Neural cell (in vitro differentiated cells): ENCODE data around the gene CCR3. TPM values are rescaled to one million over a fixed set of nuclear protein-coding genes. Genes with fewer than 3 reads are reported as not detected.

Source experiments
- H2AFZ ChIP-seq: fragments of 200-600, 300-800 bp; sonication (generic), shearing (Covaris generic); 2 replicates; pipeline ENCODE4 v1.6.0; 2014; ENCODE audit warnings: low read depth, mild to moderate bottlenecking, antibody characterized with exemption, low read length, moderate library complexity
- H3F3A ChIP-seq: fragments of 200-600 bp; shearing (Covaris generic); 2 replicates; pipeline ENCODE4 v1.6.1; 2016; ENCODE audit warnings: mild to moderate bottlenecking, moderate library complexity, mixed read lengths, antibody characterized with exemption, low read length; ENCODE audit not compliant: insufficient read depth, poor library complexity, severe bottlenecking
- H3K27ac ChIP-seq: fragments of 200-600, 300-800 bp; sonication (generic), shearing (Covaris generic); 2 replicates; pipeline ENCODE4 v1.5.1; 2014; ENCODE audit warnings: mild to moderate bottlenecking, low read length, moderate library complexity
- H3K27me3 ChIP-seq: fragments of 300-800, 200-600 bp; sonication (generic), shearing (Covaris generic); 2 replicates; pipeline ENCODE4 v1.6.0; 2014; ENCODE audit warnings: mild to moderate bottlenecking, low read depth, low read length, moderate library complexity; ENCODE audit not compliant: insufficient read depth
- H3K36me3 ChIP-seq: fragments of 300-800, 200-600 bp; sonication (generic), shearing (Covaris generic); 2 replicates; pipeline ENCODE4 v1.5.1; 2014; ENCODE audit warnings: mild to moderate bottlenecking, antibody characterized with exemption, low read length, moderate library complexity; ENCODE audit not compliant: insufficient read depth
- H3K4me2 ChIP-seq: fragments of 300-800, 200-600 bp; sonication (generic), shearing (Covaris generic); 2 replicates; pipeline ENCODE4 v1.6.0; 2014; ENCODE audit warnings: mild to moderate bottlenecking, low read length
- H3K4me3 ChIP-seq: fragments of 300-800, 200-600 bp; sonication (generic), shearing (Covaris generic); 2 replicates; pipeline ENCODE4 v1.5.1; 2014; ENCODE audit warnings: mild to moderate bottlenecking, low read length, moderate library complexity
- H3K79me2 ChIP-seq: fragments of 200-600 bp; shearing (Covaris generic); replicated peaks from 2 replicates; pipeline ENCODE4 v1.6.0; 2014; ENCODE audit warnings: mild to moderate bottlenecking, low read length, moderate library complexity; ENCODE audit not compliant: insufficient read depth
- H3K9ac ChIP-seq: fragments of 300-800, 200-600 bp; sonication (generic), shearing (Covaris generic); 2 replicates; pipeline ENCODE4 v1.6.1; 2016; ENCODE audit warnings: mild to moderate bottlenecking, low read length, mixed read lengths
- H3K9me2 ChIP-seq: fragments of 200-600 bp; shearing (Covaris generic); 2 replicates; pipeline ENCODE4 v1.6.1; 2016; ENCODE audit warnings: mild to moderate bottlenecking, low read length, mixed read lengths; ENCODE audit not compliant: insufficient read depth
- H3K9me3 ChIP-seq: fragments of 200-600, 300-800 bp; sonication (generic), shearing (Covaris generic); 2 replicates; pipeline ENCODE4 v1.6.1; 2016; ENCODE audit warnings: mild to moderate bottlenecking, mixed run types, low read length, moderate library complexity, mixed read lengths
- H4K20me1 ChIP-seq: fragments of 200-600 bp; shearing (Covaris generic); 2 replicates; pipeline ENCODE4 v1.6.1; 2016; ENCODE audit warnings: mild to moderate bottlenecking, mixed run types; ENCODE audit not compliant: insufficient read depth
- EP300 ChIP-seq: fragments of 450-650 bp; conservative IDR thresholded peaks from 2 replicates; pipeline ENCODE4 v1.6.1; 2014; ENCODE audit warnings: antibody characterized with exemption, mild to moderate bottlenecking, moderate library complexity; ENCODE audit not compliant: poor library complexity, severe bottlenecking
- EZH2 ChIP-seq: fragments of 200-600, 300-800 bp; shearing (Covaris generic), sonication (generic); IDR thresholded peaks from 2 replicates; pipeline ENCODE4 v1.6.1; 2014; ENCODE audit warnings: antibody characterized with exemption, low read length, borderline replicate concordance, mild to moderate bottlenecking; ENCODE audit not compliant: insufficient read depth, poor library complexity, severe bottlenecking
- MXI1 ChIP-seq: fragments of 450-650 bp; conservative IDR thresholded peaks from 2 replicates; pipeline ENCODE4 v1.6.1; 2014; ENCODE audit warnings: antibody characterized with exemption, mild to moderate bottlenecking; ENCODE audit not compliant: poor library complexity, severe bottlenecking
- POLR2AphosphoS5 ChIP-seq: IDR thresholded peaks from 2 replicates; pipeline ENCODE4 v1.6.1; 2012
- RAD21 ChIP-seq: fragments of 450-650 bp; conservative IDR thresholded peaks from 2 replicates; pipeline ENCODE4 v1.6.1; 2014; ENCODE audit warnings: antibody characterized with exemption, mild to moderate bottlenecking, moderate library complexity
- SMC3 ChIP-seq: fragments of 450-650 bp; conservative IDR thresholded peaks from 2 replicates; pipeline ENCODE4 v1.6.1; 2014; ENCODE audit warnings: antibody characterized with exemption, mild to moderate bottlenecking, moderate library complexity; ENCODE audit not compliant: poor library complexity
- TAF1 ChIP-seq: IDR thresholded peaks from 2 replicates; pipeline ENCODE4 v1.6.1; 2012; ENCODE audit warnings: low read depth
- polyA plus RNA-seq: library from polyadenylated mRNA; depleted of rRNA; stranded (reverse); fragments of >200 nt; gene quantifications from 2 replicates; pipeline ENCODE4 v1.2.3, GENCODE V29; 2014
- TF ChIP-seq, protein P1 (sequence below): fragments of 450-650 bp; IDR thresholded peaks from 2 replicates; pipeline ENCODE4 v1.5.1; 2014; ENCODE audit warnings: antibody characterized with exemption, mild to moderate bottlenecking, moderate library complexity; ENCODE audit not compliant: poor library complexity, severe bottlenecking
- TF ChIP-seq, protein P2 (sequence below): IDR thresholded peaks from 2 replicates; pipeline ENCODE4 v1.6.1; 2012; ENCODE audit warnings: borderline replicate concordance

CCR3 gene
- polyA plus RNA-seq, 1 donor from 2014 or later, result not detected

DNA sequence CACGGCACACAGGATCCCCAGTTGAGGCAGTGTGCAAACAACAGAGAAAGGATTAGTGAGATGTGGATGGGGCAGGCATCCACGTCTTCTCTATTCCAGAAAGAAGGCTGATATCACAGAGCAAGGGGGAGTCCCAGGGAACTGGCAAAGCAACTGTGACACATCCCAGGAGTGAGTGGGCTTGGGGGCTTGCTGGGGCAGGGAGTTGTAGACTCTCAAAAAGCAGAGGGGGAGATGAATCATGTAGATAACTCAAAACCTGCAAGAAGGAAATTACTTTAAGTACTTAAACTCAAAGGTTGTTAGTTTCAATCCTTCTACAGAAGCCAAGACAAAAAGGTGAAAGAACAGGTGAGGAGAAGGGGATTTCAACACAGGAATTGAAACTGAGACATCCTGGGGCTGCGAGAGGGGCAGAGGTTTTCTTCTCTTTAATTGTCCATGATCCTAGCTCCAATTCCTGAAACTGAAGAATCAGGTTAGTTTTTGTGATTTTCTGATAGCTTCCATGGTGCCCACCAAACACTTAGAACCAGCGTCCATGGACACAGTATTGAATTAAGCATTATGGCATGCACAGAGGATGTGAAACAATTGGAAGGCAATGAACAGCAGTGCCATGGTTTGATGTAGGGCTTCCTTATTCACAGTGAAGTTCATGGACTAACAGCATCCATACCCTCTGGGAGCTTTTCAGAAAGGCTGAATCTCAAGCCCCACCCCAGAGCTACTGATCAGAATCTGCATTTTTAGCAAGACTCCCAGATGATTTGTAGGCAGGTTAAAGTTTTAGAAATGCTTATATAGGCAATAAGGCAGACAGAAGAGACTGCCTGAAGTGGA is 52.0 kb downstream of the CCR3 start:
- no peaks in the 10 kb centered on the region for H3K9me3 ChIP-seq
- no peak overlapping the region for H3K27ac ChIP-seq
- H3F3A ChIP-seq, result no peaks in the 10 kb centered on the region
- no peaks in the 10 kb centered on the region for H3K79me2 ChIP-seq
- no peaks in the 10 kb centered on the region for H3K36me3 ChIP-seq
- no peak overlapping the region for H3K4me3 ChIP-seq
- H3K4me2 ChIP-seq, result no peak overlapping the region
- no peak overlapping the region for H3K9ac ChIP-seq
- TF ChIP-seq SMC3, result no peak
- TF ChIP-seq, protein P1, sequence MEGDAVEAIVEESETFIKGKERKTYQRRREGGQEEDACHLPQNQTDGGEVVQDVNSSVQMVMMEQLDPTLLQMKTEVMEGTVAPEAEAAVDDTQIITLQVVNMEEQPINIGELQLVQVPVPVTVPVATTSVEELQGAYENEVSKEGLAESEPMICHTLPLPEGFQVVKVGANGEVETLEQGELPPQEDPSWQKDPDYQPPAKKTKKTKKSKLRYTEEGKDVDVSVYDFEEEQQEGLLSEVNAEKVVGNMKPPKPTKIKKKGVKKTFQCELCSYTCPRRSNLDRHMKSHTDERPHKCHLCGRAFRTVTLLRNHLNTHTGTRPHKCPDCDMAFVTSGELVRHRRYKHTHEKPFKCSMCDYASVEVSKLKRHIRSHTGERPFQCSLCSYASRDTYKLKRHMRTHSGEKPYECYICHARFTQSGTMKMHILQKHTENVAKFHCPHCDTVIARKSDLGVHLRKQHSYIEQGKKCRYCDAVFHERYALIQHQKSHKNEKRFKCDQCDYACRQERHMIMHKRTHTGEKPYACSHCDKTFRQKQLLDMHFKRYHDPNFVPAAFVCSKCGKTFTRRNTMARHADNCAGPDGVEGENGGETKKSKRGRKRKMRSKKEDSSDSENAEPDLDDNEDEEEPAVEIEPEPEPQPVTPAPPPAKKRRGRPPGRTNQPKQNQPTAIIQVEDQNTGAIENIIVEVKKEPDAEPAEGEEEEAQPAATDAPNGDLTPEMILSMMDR, result no peak
- TF ChIP-seq EZH2, result no peak
- TF ChIP-seq POLR2AphosphoS5, result no peak
- no peak for TF ChIP-seq TAF1
- H3K9me2 ChIP-seq, result no peaks in the 10 kb centered on the region
- H2AFZ ChIP-seq, result no peak overlapping the region
- no peaks in the 10 kb centered on the region for H3K27me3 ChIP-seq
- no peaks in the 10 kb centered on the region for H4K20me1 ChIP-seq

DNA sequence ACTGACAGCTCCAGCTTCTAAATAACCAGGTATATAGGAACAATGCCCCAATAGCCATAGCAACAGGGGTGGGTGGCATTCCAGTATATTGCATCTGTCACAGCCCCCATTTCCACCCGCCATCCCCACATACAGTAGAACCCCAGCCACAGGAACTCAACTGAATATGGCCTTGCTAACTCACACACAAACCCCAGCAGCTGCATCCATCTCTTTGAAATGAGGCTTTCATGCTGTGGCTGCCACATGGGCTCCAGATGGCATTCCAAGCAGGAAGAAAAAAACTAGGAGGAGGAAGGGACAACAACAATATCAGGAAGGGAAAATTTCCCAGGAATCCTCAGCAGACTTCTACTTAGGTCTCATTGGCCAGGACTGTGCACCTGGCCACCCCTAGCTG is 54.6 kb downstream of the CCR3 start:
- Histone ChIP-seq H3K4me2 (no peak overlapping the region), H3K27me3 (no peaks in the 10 kb centered on the region), H3K9me2 (no peaks in the 10 kb centered on the region), H3K9me3 (no peaks in the 10 kb centered on the region), H4K20me1 (no peaks in the 10 kb centered on the region), H3F3A (no peaks in the 10 kb centered on the region), H3K27ac (no peak overlapping the region), H3K4me3 (no peak overlapping the region), H2AFZ (no peak overlapping the region), H3K79me2 (no peaks in the 10 kb centered on the region), H3K36me3 (no peaks in the 10 kb centered on the region), H3K9ac (no peak overlapping the region)
- TF ChIP-seq TAF1 (no peak), POLR2AphosphoS5 (no peak), EP300 (no peak), SMC3 (no peak), EZH2 (no peak), MXI1 (no peak), RAD21 (no peak)
- TF ChIP-seq, protein P1, result no peak
- TF ChIP-seq, protein P2, sequence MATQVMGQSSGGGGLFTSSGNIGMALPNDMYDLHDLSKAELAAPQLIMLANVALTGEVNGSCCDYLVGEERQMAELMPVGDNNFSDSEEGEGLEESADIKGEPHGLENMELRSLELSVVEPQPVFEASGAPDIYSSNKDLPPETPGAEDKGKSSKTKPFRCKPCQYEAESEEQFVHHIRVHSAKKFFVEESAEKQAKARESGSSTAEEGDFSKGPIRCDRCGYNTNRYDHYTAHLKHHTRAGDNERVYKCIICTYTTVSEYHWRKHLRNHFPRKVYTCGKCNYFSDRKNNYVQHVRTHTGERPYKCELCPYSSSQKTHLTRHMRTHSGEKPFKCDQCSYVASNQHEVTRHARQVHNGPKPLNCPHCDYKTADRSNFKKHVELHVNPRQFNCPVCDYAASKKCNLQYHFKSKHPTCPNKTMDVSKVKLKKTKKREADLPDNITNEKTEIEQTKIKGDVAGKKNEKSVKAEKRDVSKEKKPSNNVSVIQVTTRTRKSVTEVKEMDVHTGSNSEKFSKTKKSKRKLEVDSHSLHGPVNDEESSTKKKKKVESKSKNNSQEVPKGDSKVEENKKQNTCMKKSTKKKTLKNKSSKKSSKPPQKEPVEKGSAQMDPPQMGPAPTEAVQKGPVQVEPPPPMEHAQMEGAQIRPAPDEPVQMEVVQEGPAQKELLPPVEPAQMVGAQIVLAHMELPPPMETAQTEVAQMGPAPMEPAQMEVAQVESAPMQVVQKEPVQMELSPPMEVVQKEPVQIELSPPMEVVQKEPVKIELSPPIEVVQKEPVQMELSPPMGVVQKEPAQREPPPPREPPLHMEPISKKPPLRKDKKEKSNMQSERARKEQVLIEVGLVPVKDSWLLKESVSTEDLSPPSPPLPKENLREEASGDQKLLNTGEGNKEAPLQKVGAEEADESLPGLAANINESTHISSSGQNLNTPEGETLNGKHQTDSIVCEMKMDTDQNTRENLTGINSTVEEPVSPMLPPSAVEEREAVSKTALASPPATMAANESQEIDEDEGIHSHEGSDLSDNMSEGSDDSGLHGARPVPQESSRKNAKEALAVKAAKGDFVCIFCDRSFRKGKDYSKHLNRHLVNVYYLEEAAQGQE, result no peak
